ENCODE measurements around the gene SEPHS2.

Gene SEPHS2

GRCh38 chr16:30429678-30430427, 15.8 kb downstream of the SEPHS2 start, which contains the start of gene DCTPP1 (continued):
- TF ChIP-seq ZNF580 (tag by site-specific recombination; IDR thresholded peaks at IDR 0.05) = peak; percentile 70
- TF ChIP-seq ZNF146 (tag by site-specific recombination; IDR thresholded peaks at IDR 0.05) = 0 out of 2 replicates have a peak, but pooled peaks have one; percentile 59
- 0 out of 2 replicates have a peak, but pooled peaks have one; percentile 21 for TF ChIP-seq ZNF394 (tag by site-specific recombination; IDR thresholded peaks at IDR 0.05; ENCODE audit: borderline replicate concordance)
- no peak for TF ChIP-seq OSR2 (tag by site-specific recombination; IDR thresholded peaks at IDR 0.05)
- no peak for TF ChIP-seq HOXC10 (CRISPR knock-in tag; IDR thresholded peaks at IDR 0.05)
- peak; percentile 98 for TF ChIP-seq ZSCAN5A (tag by site-specific recombination; IDR thresholded peaks at IDR 0.05)
- TF ChIP-seq, protein P1, sequence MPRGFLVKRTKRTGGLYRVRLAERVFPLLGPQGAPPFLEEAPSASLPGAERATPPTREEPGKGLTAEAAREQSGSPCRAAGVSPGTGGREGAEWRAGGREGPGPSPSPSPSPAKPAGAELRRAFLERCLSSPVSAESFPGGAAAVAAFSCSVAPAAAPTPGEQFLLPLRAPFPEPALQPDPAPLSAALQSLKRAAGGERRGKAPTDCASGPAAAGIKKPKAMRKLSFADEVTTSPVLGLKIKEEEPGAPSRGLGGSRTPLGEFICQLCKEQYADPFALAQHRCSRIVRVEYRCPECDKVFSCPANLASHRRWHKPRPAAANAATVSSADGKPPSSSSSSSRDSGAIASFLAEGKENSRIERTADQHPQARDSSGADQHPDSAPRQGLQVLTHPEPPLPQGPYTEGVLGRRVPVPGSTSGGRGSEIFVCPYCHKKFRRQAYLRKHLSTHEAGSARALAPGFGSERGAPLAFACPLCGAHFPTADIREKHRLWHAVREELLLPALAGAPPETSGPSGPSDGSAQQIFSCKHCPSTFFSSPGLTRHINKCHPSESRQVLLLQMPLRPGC (tag by site-specific recombination; IDR thresholded peaks at IDR 0.05) = peak; percentile 73
- TF ChIP-seq, protein P2, sequence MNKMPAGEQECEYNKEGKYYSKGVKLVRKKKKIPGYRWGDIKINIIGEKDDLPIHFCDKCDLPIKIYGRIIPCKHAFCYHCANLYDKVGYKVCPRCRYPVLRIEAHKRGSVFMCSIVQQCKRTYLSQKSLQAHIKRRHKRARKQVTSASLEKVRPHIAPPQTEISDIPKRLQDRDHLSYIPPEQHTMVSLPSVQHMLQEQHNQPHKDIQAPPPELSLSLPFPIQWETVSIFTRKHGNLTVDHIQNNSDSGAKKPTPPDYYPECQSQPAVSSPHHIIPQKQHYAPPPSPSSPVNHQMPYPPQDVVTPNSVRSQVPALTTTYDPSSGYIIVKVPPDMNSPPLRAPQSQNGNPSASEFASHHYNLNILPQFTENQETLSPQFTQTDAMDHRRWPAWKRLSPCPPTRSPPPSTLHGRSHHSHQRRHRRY (tag by site-specific recombination; IDR thresholded peaks at IDR 0.05) = no peak
- TF ChIP-seq ZNF701 (tag by site-specific recombination; IDR thresholded peaks at IDR 0.05) = no peak
- peak; percentile 22; the same call in 1 of the 2 replicates for TF ChIP-seq PRDM4 (tag by site-specific recombination; IDR thresholded peaks at IDR 0.05)
- peak; percentile 44; the same call in 1 of the 2 replicates for TF ChIP-seq ZBTB11 (tag by site-specific recombination; conservative IDR thresholded peaks at IDR 0.05; ENCODE audit: low read depth)
- TF ChIP-seq SP2 (tag by site-specific recombination; IDR thresholded peaks at IDR 0.05) = peak; percentile 99
- 0 out of 2 replicates have a peak, but pooled peaks have one; percentile 7 for TF ChIP-seq ZNF404 (tag by site-specific recombination; IDR thresholded peaks at IDR 0.05)
- no peak for TF ChIP-seq ZFP41 (tag by site-specific recombination; IDR thresholded peaks at IDR 0.05; ENCODE audit: borderline replicate concordance)
- TF ChIP-seq ZNF792 (tag by site-specific recombination; IDR thresholded peaks at IDR 0.05) = peak; percentile 87; the same call in 1 of the 2 replicates
- peak; percentile 95 for TF ChIP-seq KLF16 (tag by site-specific recombination; IDR thresholded peaks at IDR 0.05)
- TF ChIP-seq, protein P3, sequence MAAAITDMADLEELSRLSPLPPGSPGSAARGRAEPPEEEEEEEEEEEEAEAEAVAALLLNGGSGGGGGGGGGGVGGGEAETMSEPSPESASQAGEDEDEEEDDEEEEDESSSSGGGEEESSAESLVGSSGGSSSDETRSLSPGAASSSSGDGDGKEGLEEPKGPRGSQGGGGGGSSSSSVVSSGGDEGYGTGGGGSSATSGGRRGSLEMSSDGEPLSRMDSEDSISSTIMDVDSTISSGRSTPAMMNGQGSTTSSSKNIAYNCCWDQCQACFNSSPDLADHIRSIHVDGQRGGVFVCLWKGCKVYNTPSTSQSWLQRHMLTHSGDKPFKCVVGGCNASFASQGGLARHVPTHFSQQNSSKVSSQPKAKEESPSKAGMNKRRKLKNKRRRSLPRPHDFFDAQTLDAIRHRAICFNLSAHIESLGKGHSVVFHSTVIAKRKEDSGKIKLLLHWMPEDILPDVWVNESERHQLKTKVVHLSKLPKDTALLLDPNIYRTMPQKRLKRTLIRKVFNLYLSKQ (tag by site-specific recombination; IDR thresholded peaks at IDR 0.05; ENCODE audit: borderline replicate concordance) = no peak
- TF ChIP-seq ZBTB17 (tag by site-specific recombination; IDR thresholded peaks at IDR 0.05) = peak; percentile 63
- TF ChIP-seq ZNF624 (tag by site-specific recombination; IDR thresholded peaks at IDR 0.05) = no peak
- no peak for TF ChIP-seq ZNF670 (tag by site-specific recombination; IDR thresholded peaks at IDR 0.05; ENCODE audit: low read depth)
- no peak for TF ChIP-seq ZNF292 (tag by site-specific recombination; IDR thresholded peaks at IDR 0.05; ENCODE audit: borderline replicate concordance, low read depth)
- peak; percentile 88; the same call in 1 of the 2 replicates for TF ChIP-seq ZNF24 (tag by site-specific recombination; IDR thresholded peaks at IDR 0.05)
- TF ChIP-seq ZNF707 (tag by site-specific recombination; IDR thresholded peaks at IDR 0.05) = no peak
- TF ChIP-seq ZNF561 (tag by site-specific recombination; IDR thresholded peaks at IDR 0.05; ENCODE audit: borderline replicate concordance) = peak; percentile 32
- no peak for TF ChIP-seq ZNF311 (tag by site-specific recombination; IDR thresholded peaks at IDR 0.05; ENCODE audit: borderline replicate concordance)
- no peak for TF ChIP-seq BCL11A (tag by site-specific recombination; IDR thresholded peaks at IDR 0.05; ENCODE audit: low read depth)
- peak; percentile 78 for TF ChIP-seq KLF8 (tag by site-specific recombination; IDR thresholded peaks at IDR 0.05)

Data from HEK293 (cell line).